OCI-LY1 (cell line): Measurements from ENCODE around the gene LCORL.

Source experiments
- EZH2 ChIP-seq: fragments of 200-600 bp; sonication (generic), shearing (Covaris generic); IDR thresholded peaks from 2 replicates; pipeline ENCODE4 v1.8.0; 2017; ENCODE audit warnings: borderline replicate concordance, mixed run types, mild to moderate bottlenecking, antibody characterized with exemption, low read length, moderate library complexity, mixed read lengths
- TF ChIP-seq, protein P1 (sequence below): fragments of 200-600 bp; sonication (generic), shearing (Covaris generic); IDR thresholded peaks from 2 replicates; pipeline ENCODE4 v1.5.1; 2017; ENCODE audit warnings: mild to moderate bottlenecking, antibody characterized with exemption, low read length, moderate library complexity, mixed read lengths

- TF ChIP-seq, protein P1, sequence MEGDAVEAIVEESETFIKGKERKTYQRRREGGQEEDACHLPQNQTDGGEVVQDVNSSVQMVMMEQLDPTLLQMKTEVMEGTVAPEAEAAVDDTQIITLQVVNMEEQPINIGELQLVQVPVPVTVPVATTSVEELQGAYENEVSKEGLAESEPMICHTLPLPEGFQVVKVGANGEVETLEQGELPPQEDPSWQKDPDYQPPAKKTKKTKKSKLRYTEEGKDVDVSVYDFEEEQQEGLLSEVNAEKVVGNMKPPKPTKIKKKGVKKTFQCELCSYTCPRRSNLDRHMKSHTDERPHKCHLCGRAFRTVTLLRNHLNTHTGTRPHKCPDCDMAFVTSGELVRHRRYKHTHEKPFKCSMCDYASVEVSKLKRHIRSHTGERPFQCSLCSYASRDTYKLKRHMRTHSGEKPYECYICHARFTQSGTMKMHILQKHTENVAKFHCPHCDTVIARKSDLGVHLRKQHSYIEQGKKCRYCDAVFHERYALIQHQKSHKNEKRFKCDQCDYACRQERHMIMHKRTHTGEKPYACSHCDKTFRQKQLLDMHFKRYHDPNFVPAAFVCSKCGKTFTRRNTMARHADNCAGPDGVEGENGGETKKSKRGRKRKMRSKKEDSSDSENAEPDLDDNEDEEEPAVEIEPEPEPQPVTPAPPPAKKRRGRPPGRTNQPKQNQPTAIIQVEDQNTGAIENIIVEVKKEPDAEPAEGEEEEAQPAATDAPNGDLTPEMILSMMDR: no peak
- no peak for TF ChIP-seq EZH2
Observed at GRCh38 chr4:17932041-17932440, 89.5 kb downstream of the LCORL start.
